HG03342 (cell line): ENCODE results near the gene LST1.

Experiments used
- ATAC-seq: cut with Tn5 transposase; IDR thresholded peaks from one replicate; pipeline ENCODE4 v1.9.1; 2021; ENCODE audit warnings: mild to moderate bottlenecking, moderate library complexity; ENCODE audit not compliant: unreplicated experiment

LST1 gene

DNA sequence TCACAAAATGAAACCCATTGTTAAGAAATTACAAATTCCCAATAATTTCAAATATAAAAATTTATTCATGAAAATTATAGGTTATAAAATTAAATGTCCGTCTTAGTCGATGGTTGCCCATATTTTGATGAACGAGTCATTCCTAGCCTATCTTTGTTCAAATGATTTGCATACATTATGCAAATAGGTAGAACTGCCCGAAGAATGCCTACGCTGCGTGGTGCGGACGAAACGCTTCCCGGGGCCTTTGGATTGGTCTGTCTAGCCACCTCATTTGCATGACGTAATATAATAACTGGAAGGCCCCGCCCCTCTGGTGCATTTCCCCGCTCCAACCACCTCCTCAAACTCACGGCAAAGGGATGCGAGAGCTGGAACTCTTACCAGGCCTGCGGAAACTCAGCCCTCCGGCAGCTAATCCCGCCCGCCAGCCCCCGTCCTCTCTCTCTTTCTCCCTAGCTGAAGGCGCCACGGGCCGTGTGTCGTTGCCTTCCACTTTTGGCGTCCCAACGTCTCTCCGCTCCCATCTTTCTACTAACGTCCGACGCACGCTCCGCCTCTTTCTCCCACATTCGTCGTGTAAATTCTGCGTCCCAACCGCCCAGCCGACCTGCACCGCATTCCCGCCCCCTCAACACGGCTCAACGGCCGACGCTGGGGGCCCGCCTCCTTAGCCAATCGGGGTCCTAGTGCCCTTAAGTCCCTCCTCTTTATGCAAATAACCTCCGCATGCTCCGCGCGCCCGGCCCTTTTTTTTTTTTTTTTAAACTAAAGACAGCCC, 33.9 kb downstream of the LST1 start:
- peak; percentile 76 for ATAC-seq

DNA sequence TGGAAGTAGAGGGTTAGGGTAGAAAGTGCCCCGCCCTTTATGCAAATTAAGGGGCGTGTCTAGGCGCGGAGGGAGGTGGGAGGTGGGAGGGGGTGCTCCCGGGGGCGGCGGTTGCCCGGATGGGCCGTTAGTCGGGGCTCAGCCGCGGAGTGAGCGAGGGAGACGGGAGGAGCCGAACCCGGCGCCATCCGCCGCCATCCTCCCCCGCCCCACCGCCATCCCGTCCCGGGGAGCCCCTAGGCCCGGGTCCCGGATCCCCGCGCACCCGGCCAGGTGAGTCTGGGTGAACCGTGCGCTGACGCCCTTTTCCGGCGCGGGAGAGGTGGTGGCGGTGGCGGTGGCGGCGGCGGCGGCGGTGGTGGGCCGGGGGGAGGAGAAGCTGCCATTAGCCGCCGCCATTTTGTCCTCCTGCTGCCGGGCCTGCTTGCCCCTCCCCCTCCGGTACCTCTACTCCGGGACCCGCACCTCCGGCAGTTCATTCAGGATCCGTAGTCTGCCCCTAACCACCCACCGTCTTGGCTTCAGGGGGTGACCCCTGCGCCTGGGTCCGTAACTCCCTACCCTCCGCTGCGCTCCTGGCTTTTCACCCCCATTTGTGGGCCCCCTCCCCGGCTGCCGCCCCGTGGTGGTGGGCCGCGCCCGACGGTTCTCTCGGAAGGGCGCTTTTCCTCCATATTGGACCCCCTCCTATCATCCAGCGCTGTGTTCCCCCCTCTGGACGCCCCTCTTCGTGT, 34.7 kb downstream of the LST1 start, which contains the start of gene PRRC2A:
TSS of gene PRRC2A (plus strand) at position 130 of the 734 bp plus-strand sequence. CDS start 2,075 bp downstream, outside the sequence.
- peak; percentile 46 for ATAC-seq

GRCh38 chr6:31621320-31621939, 35.4 kb downstream of the LST1 start:
- ATAC-seq = no peak

GRCh38 chr6:31621991-31622390, 35.9 kb downstream of the LST1 start:
- ATAC-seq = no peak

DNA sequence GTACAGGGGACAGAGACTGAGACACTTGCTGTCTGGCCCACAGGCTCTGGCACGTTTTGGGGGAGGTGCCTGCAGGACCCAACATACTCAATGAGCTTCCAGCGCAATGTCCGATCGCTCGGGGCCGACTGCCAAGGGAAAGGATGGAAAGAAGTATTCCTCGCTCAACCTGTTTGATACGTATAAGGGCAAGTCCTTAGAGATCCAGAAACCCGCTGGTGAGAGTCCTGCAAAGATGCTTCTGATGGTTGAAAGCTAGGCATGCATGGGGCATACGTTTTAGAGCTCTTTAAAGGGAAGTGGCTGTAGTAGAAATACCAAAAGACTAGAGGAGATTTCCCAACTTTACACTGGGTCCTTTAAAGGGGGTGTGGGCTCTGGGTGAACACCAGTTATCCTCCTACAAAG, 36.6 kb downstream of the LST1 start:
- ATAC-seq = no peak

DNA sequence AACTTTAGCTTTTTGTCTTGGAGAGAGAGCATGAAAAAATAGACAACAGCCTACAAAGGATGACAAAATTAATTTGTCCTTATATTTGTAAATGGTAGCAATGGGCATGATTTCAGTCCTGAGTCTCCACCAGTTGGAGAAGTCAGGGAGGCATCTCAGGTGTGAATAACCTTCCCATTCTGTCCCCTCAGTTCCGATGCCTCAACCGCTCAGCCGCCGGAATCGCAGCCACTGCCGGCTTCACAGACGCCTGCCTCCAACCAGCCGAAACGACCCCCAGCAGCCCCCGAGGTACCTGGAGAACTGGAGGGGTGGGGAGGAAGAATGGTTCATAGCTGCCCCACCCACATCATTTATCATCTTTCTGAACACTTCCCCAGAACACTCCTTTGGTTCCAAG, 38.0 kb downstream of the LST1 start:
- ATAC-seq = no peak

DNA sequence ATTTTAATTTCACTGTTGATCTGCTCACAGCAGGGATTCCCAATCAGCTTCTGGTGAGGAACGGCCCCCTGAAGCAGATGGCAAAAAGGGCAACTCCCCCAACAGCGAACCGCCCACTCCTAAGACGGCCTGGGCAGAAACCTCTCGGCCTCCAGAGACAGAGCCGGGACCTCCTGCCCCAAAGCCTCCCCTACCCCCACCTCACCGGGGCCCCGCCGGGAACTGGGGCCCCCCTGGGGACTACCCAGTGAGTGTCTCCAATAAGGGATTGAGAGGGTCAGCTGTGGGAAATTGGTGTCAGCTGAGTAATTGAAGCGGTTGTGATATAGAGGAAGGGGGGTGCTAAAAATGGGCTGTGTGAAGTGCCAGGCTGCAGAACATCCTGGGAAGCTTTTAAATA, 40.9 kb downstream of the LST1 start:
- ATAC-seq = no peak

GRCh38 chr6:31627690-31628287, 41.7 kb downstream of the LST1 start:
- no peak for ATAC-seq

DNA sequence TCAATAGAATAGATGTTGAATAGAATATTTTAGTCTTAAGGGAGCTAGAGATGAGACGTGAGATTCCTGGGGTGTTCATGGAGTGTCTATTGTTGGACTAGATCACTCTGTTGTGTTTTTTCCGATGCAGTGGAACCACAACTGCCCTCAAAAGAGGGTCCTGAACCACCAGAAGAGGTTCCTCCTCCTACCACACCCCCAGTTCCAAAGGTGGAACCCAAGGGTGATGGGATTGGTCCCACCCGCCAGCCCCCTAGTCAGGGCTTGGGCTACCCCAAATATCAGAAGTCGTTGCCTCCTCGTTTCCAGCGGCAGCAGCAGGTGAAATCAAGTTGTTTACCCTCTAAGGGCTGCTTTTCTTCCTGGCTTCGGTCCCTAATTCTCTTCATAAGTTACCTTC, 42.9 kb downstream of the LST1 start:
- ATAC-seq = no peak

DNA sequence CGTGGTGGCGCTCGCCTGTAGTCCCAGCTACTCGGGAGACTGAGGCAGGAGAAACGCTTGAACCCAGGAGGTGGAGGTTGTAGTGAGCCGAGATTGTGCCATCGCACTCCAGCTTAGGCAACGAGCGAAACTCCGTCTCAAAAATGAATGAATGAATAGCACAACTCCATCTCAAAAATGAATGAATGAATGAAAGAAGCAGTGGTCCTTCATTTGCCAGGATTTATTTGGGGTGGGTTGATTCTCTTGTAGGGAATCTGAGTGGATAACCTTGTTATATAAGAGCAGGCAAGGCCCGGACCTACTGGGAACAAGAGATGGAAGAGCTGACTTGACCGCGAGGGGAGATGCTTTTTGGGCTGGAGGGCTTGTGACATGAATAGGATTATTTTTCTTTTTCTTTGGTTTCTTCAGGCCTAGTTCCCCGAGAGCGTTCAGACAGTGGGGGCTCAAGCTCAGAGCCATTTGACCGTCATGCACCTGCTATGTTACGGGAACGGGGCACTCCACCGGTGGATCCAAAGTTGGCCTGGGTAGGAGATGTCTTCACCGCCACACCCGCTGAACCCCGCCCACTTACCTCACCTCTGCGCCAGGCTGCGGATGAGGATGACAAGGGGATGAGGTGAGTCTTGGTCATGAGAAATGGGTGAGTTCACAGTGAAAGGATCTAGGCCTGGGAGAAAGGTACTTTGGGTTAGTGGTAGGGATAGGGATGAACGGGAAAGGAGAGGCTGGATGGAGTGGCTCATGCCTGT, 44.3 kb downstream of the LST1 start:
- ATAC-seq = no peak

GRCh38 chr6:31631209-31631608, 45.1 kb downstream of the LST1 start:
- ATAC-seq = no peak

- no peak for ATAC-seq
Measured at GRCh38 chr6:31631681-31632278, 45.7 kb downstream of the LST1 start.

GRCh38 chr6:31632279-31632946, 46.3 kb downstream of the LST1 start:
- ATAC-seq = no peak

DNA sequence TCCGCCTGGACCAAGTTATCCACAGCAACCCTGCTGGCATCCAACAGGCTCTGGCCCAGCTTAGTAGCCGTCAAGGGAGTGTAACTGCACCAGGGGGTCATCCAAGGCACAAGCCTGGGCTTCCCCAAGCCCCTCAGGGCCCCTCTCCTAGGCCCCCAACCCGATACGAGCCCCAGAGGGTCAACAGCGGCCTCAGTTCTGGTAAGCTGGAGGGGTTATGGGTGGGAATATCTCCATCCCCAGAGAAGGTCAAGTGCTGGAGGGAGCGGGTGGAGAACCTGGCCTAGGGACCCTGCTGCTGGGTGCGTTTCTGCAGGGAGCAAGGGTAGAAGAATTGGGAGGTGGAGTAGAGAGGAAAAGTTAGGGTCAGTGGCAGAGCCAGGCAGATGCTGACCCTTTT, 47.4 kb downstream of the LST1 start:
- ATAC-seq = no peak

- ATAC-seq = no peak
Measured at GRCh38 chr6:31634131-31634530, 48.1 kb downstream of the LST1 start.

- no peak for ATAC-seq
Measured at GRCh38 chr6:31634969-31635575, 49.0 kb downstream of the LST1 start.

- no peak for ATAC-seq
Measured at GRCh38 chr6:31636698-31637596, 50.9 kb downstream of the LST1 start.
